IPS-NIHi7 (cell line): Measurements from ENCODE around the gene MYF6.

ENCODE experiments used
- DNase-seq: peaks from one replicate; pipeline ENCODE4 v3.0.0; 2012; ENCODE audit warnings: mixed read lengths; ENCODE audit errors: extremely low spot score

MYF6 gene

GRCh38 chr12:80756875-80757274 is 49.4 kb downstream of the MYF6 start:
- DNase-seq = no peak
